Measurements from ENCODE around the gene PDZD4.

Gene PDZD4, protein sequence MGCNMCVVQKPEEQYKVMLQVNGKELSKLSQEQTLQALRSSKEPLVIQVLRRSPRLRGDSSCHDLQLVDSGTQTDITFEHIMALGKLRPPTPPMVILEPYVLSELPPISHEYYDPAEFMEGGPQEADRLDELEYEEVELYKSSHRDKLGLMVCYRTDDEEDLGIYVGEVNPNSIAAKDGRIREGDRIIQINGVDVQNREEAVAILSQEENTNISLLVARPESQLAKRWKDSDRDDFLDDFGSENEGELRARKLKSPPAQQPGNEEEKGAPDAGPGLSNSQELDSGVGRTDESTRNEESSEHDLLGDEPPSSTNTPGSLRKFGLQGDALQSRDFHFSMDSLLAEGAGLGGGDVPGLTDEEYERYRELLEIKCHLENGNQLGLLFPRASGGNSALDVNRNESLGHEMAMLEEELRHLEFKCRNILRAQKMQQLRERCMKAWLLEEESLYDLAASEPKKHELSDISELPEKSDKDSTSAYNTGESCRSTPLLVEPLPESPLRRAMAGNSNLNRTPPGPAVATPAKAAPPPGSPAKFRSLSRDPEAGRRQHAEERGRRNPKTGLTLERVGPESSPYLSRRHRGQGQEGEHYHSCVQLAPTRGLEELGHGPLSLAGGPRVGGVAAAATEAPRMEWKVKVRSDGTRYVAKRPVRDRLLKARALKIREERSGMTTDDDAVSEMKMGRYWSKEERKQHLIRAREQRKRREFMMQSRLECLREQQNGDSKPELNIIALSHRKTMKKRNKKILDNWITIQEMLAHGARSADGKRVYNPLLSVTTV

DNA sequence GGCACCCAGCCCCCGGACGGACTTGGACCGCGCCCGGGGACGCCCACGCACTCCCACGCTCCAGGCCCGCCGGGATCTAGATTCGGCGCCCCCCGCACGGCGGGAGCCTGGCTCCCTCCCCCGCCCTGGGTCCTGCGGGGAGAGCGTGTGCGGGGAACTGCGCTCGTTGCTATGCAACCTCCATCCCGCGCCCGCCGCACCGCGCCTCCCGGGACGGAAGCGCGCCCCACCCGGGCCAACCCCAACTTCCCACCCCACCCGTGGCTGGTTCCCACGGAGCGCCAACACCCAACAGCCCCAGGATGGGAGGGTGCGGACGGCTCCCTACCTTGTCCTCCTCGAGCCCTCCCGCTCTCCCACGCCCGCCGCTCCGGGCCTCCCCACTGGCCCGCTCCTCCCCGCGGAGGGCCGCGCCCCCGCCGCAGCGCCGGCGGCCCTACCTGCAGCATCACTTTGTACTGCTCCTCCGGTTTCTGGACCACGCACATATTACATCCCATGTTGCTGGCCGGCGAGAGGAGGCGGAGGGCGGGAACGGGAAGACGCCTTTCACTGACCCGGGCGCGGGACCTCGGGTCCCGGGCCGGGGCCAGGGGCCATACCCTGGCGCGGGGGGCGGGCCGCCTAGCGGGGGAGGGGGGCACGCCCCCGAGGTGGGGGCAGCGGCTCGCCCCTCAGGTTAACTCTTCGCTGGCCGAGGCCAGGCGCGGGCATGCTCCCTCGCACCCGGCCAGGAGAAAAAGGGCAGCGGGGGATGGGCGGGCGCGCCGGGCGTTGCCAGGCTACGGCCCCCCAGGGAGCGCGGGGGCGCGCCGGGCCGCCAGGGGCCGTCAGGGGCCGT is at the start of gene PDZD4:
Gene PDZD4, minus strand, starts transcription at position 746 of the 841 bp plus-strand sequence. Its CDS starts 246 bp downstream, at position 500.
- no peak for DNase-seq

DNA sequence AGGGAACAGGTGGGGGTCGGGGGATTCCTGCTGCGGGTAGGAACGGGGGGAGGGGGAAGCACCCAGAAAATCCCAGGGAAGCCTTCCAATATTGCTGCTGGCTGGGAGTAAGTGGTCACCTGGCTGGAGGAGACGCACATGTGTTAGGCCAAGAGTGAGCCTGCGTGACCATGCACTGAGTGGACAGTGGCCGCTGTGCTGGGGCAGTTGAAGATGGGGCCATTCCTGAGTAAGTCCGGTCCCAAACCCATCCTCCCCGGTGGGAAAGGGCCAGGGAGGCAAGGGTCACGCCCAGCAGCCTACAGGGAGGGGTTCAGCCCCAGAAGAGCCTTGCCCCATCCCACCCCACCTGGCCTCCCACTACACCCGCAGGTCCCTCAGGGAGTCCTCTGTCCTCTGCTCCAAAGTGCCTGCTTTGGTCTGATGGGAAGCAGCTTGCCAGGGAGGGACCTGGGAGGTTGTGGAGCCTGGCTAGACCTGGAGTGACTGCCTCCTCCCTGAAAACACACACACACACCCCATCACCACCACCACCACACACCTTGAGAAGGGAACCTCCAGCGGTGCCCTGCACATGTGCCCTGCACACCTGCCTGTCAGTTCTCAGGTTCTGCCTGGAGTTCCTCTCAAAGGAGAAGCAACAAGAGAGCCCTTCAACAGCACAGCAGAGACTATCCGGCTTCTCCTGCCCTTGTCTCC is 49.5 kb upstream of the PDZD4 start:
- no peak for DNase-seq

DNA sequence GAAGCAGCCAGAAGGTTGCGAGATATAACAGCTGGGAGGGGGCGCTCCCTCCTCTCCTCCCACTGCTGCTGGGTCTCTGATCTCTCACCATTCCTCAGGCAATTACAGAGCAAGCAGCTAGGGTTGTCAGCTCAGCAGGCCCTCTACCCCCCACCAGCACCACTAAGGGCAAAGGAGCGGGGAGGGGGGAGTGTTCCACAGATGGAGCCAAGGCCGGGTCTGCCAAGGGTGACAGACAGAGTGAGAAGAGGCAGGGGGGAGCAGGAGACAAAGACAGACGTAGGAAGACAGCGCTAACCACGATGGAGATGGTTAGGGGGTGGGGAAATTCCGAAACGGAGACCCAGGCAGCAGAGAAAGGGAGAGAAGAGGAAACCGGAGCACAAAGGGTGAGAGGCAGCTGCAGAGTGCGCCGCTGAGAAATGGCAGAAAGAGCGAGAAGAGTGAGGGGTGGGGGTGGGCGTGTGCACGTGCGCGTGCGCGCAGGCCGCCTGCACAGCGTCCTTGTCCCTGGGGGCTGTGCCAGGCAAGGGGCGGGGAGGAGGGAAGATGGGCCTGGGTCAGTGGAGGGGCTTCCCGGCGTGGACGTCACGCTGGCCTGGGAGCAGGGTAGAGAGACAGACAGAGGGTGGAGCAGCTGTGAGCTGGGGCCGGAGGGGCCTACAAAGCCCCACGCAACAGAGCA is 48.8 kb upstream of the PDZD4 start:
- DNase-seq, result no peak

DNA sequence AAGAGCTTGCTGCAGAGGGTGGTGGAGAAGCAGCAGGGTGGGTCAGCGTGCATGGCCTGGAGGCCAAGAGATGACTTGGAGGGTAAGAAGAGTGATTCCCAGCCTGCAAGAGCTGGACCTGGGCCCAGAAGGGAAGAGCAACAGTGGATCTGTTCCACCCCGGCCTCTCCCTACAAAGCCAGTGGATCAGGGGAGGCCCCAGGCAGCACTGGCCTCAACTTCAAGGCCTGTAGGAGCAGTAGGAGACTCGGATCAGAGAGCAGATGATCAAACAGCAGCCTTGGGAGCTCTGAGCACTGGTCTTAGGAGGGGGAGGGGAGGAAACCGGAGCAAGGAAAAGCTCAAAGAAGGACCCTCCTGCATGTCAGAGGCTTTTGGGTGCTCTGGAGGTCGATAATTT is 48.0 kb upstream of the PDZD4 start:
- DNase-seq, result no peak

DNA sequence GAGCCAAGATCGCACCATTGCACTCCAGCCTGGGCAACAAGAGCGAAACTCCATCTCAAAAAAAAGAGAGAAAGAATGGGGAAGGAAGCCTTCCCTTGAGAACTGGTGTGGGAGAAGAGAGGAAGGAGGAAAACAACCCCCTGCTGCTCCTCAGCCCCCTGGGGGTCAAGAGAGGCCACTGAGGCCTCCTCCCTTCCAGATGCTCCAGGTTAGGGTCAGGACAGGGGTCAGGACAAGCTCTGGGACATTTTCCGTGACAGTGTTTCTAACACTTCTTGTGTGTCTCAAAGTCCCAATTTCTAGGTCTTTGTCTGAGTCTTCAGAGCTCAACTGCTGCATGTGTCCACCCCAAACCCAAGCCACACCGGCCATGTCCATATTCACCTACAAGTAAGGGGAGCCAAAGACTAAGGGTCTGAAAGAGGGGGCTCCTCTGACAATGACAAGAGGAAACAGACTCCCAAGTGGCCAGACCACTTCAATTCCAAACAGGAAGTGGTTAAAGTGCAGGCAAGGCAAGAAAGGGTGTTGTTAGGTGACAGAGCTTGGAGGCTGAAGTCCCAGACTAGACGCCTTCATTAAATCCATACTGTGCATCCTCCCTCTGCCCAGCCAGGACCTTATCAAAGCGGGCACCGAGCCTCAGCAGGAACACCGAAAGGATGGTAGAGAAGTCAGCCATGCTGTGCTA is 47.4 kb upstream of the PDZD4 start:
- DNase-seq, result no peak

DNA sequence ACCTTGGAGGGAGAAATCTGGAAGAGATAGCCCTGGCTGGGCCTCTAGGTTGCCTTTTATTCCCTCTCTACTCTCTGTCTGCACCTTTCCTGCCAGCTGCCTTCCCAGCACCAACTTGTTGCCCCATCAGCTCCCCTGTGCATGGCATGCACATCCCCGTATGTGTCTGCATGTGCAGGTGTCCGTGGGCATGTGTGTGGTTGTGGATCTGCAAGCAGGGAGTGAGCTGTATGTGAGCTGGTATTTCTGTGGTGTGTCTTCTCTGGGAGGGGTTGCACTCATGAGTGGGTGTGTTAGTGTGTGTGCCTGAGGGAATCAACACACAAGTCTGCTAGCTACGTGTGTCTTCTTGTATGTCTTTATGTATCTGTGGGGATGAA is 45.8 kb upstream of the PDZD4 start:
- no peak for DNase-seq

DNA sequence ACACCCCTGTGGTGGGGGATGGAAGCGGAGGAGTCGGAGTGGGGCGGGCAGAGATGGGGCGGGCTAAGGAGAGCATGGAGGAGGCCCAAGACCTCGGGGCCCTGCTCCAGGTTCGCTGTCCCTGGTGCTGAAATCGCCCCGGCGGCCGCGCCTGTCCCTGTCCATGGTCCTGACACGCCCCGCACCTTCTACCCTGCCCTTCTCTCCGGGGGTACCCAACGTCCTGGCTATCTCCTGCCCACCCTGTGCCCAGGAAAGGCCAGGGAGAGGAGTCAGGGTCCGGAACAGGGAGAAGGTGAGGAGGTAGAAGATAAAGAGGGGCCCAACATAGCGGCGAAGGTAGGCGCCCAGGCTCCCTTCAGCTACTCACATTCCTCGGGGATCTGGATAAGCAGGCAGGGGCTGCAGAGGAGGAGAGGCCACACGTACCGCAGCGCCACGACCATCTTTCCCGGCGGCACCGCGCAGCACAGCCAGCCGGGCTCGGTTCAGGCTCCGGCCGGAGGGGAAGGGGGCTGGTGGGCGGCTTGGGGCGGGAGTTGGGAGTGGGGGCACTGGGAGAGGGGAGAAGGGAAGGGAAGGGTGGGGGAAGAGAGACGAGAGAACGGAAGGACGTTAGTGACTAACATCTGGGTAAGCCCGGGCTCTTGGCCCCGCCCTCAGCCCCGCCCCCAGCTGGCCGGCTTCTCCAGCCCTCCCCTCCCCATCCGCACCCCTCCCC is 45.2 kb upstream of the PDZD4 start:
- DNase-seq, result peak; percentile 20

DNA sequence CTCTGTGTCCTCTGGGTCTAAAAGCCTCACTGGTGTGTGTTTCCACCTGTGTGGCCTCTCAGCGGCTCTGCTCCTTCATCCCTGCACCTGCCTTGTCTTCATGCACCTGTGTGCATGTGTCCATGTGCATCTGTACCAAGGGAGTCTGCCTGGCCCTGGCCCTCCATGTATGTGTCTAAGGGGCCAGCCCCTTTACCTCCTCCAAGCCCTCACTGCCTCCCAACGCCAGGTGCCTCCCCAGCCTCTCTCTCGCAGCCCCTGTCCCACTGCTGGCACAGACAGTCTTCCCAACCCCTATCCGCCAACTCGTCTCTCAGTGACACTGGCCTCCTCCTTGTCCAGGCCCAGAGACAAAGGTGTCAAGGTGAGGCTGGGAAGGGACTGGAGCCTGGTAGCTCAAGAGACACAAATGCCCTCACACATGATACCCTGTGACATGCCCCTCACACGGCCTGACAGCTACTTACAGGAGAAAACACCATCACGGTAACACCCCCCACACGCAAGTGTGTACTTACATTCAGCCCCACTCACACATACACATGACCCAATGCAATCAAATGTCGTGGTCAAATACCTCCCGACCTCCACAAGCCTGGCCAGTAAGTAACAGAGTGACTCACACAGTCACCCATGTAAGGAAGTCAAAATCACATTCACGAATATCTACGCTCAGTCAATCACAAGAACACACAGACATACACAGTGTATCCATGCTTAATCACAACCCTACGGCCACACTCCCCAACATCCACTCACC is 44.2 kb upstream of the PDZD4 start:
- DNase-seq, result no peak

DNA sequence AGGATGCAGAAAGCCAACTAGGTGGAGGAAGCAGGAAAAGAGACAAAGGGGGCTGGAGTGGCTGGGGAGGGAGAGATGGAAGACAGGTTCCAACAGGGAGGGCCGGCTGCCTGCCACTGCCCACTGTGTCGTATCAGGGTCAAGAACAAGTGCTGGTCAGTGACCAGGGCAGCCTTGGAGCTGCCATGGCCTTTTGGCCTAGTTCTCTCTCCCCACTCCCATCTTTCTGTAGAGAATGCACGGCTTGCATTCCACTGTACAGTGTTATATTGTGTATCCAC is 43.7 kb upstream of the PDZD4 start:
- DNase-seq, result no peak

DNA sequence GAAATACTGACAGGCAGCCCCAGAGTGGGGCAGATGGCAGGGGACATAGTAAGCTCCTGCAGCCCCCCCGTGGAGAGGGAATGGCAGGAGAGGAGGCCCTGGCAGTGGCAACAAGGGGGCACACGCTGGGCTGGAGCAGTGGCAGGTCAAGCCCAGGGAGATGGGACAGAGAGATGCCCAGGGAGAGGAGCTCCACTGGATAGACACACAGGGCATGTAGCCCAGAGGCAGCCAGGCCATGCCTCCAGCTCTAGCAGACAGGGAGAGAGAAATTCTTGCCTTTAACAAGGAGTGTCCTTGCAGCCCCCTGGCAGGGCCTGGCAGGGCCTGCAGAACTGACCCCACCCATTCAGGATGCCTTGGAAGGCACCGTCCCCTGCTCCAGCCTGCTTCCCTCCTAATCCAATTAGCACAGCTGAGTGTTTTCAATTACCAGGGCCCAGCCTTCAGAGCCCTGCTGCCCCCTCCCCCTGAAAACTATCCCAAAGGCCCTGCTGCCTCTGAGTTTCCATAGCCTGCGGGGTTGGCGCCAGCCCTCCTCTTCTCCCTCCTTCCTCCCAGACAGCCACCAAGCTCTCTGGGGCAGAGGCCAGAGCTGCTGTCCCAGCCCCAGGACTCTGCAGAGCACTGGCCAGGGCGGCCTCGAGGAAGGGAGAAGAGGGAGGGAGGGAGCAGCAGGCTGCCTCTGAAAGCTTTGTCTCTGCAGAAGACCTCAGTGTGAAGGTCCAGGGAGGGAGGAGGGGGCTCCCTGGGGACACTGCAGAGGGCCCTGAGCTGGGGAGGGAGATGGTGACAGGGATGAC is 43.1 kb upstream of the PDZD4 start:
- no peak for DNase-seq

DNA sequence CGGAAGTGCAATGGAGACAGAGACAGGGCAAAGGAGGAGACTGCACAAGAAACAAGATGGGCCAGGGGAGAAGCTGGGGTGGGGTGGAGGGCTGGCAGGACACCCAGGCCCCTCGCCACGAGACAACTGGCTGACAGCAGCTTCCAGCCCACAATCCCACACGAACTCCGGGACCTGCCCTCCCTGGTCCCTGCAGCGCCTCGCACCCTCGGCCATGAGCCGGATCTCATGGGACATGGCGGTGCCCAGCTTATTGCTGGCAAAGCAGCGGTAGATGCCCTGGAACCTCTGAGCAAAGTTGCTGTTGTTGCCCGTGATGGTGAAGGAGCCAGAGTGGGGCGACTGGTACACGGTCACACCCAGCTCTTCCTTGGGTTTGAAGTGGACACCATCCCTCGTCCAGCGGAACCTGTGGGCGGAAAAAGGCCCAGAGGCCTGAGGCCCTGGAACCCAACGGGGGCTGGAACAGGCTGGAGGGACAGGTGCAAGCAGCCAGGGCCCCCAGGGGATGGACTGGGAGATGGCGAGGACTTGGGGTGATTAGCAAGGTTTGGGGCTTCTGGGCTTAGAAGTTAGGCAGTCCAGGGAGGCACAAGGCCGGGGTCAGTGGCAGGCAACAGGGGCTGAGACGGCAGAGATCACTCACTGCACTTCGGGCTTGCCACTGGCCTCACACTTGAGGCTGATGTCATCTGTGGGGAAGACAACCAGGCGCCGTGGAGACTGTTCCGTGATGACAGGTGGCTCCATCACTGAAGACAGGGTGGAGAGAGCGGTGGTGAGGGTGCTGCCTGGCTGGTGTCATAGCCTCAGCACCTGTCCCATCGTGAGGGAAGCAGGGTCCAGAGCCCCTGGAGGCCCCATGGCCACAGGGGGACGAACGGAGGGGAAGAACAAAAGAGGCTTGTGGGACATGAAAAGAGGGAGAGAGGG is 41.9 kb upstream of the PDZD4 start:
- DNase-seq, result no peak

DNA sequence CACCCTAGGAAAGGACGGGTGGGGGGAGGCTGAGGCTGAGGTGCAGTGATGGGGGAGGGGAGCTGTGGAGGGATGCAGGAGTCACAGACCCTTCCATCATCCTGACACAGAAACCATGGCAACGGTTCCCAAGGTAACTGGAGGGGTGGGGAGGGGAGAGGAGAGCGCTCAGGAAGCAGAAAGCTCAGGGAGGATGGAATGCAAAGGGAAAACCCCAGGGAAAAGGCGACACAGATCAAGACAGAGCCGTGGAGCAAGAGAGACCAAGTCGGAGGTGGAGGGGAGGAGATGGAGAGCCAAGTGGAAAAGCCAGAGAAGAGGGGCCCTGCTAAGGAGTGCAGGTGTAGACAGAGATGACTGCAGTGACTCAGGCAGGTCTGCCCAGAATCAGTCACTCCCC is 41.1 kb upstream of the PDZD4 start:
- DNase-seq, result no peak

DNA sequence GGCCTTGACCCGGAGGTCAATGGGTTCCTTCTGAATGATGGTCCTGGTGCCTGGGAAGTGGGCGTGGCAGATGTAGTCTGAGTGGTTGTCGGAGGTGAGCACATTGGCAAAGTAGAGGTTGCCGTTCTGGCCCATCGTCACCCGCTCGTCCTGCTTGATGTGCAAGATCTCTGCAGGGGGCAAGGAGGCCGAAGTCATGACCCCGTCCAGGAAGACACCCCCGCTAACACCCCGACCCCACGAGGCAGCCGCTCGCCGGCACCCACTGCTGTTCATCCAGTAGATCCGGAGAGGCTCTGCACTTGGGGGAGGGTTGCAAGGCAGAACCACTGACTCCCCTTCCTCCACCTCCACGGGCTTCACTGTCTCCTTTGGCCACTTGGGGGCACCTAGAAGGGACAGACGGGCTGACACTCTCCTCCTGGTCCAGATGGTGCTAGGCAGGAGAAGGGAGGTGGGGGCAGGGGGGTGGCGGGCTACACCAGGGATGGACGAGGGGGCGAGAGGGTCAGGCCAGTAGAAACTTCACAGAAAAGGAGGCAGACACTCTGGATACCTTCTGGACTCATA is 40.5 kb upstream of the PDZD4 start:
- DNase-seq, result no peak

DNA sequence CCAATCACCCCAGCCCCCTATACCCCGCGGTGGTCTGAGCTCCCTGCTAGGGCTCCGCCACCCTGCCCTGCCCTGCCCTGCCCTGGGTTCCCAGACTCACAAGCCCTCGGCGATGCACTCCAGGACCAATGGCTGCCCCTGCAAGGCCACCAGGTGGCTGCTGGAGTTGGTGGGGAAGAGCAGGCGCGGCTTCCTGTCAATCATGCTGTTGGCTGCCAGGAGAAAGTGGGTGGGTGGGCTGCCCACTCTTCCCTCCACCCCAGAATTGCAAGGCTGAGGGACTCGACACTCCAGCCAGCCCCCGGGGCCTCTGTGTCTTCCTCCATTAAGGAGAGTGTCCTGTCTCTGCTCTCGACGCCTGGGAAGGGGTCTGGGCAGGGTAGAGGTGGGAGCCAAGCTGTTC is 39.9 kb upstream of the PDZD4 start:
- no peak for DNase-seq

DNA sequence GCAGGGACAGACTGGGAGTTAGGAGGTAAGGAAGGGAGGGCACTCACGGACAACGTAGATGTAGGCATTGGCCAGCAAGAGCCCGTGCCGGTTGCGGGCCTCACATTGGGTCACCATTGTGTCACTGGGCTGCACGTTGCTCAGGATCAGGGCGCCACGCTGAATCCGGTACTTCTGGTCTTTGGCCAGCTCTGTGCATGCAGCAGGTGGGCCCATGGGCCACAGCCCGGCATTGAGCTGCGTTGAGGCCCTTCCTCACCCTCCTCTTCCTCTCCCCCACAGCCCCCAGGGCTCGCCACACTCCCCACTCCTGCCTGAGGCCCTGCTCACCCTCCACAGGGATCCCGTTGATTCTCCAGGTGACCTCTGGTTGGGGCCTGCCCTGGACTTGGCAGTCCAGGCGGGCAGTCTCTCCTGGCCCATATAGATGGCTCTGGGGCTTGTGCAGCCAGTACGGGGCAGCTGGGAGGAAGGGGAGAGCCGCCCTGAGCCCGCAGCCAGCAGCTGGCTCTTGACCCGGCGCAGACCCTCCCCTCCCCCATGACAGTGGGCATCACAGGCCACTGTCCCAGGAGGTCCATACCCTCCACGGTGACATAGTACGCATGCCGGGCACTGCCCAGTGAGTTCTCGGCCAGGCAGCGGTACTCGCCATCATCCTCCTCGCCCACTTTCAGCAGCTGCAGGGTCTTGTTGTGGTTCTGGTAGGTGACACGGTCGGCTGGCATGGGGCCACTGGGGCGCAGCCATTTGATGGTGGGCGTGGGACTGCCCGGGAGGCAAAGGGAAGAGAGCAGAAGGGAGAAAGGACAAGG is 39.3 kb upstream of the PDZD4 start:
- DNase-seq, result no peak

DNA sequence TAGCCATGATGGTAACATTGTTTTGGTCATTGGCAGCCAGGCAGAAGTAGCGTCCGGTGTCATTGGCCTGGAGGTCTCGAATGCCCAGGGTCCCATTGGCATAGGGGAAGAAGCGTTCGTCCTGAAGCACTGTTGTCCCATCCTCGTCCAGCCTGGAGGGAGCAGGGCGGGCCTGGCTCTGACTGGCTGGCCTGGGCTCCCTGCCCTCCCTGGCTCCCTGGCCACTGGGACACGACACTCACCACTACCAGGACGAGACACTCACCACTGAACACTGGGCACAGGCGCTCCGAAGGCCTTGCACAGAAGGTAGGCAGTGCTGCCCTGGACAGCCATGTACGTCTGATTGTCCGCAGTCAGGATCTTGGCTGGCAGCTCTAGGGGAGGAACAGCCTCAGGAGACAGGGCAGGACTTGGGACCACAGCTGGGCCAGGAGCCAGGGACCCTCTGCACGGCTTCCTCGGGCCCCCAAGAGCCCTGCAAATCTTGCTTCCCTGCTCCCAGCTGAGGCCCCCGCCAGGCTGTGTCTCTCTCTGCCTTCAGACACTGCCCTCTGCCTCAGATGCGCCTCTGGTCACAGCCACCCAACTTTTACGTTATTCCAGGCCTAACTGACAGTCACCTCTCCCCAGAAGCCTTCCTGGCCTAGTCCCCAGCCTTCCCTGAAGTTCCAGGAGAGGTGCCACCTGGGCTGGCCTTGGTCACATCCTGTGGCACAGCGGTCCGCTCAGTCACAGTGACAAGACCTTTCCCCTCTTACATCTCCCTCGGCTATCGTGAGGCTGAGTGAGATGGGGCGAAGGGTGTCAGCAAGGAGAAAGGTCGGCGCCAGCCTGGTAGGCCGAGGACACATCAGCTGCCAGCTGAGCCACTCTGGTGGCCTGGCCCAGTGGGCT is 38.5 kb upstream of the PDZD4 start:
- no peak for DNase-seq

Measured in fibroblast of skin of right biceps (primary cell).